Testis (tissue), 2 donors: ENCODE results near the gene PIGL.

Source experiments
- POLR2A ChIP-seq: fragments of 450-650 bp; IDR thresholded peaks from one replicate; pipeline ENCODE4 v1.6.1; 2017; ENCODE audit warnings: antibody characterized with exemption, mild to moderate bottlenecking, moderate library complexity
- TF ChIP-seq, protein P1 (sequence below), 3 experiments: fragments of 450-650 bp in 2 of 3; fragments of 200-600 bp in 1 of 3; sonication (generic) in 1 of 3; IDR thresholded peaks; one replicate each; pipeline ENCODE4 v1.5.1; 2016 to 2019; ENCODE audit warnings: antibody characterized with exemption in 3 of 3, mild to moderate bottlenecking in 2 of 3, moderate library complexity in 1 of 3

DNA sequence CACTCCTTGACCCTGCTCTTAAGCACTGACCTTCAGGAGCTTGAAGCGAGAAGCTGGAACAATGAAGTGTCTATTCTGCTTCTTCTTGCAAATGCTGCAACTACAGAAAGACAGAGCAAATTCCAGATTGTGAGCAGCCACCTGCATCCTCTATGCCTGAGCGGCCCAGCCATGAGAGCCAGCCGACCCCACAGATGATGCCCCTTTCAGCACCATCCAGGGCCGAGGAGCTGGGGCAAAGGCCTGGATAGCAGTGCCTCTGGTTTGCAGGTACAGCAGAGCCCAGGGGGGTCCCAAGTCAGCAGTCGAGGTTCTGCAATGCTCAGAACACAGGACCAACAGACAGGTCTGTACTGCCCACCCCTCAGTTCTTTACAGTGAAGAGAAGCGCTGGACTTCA is 131.6 kb downstream of the PIGL start:
- TF ChIP-seq, protein P1, sequence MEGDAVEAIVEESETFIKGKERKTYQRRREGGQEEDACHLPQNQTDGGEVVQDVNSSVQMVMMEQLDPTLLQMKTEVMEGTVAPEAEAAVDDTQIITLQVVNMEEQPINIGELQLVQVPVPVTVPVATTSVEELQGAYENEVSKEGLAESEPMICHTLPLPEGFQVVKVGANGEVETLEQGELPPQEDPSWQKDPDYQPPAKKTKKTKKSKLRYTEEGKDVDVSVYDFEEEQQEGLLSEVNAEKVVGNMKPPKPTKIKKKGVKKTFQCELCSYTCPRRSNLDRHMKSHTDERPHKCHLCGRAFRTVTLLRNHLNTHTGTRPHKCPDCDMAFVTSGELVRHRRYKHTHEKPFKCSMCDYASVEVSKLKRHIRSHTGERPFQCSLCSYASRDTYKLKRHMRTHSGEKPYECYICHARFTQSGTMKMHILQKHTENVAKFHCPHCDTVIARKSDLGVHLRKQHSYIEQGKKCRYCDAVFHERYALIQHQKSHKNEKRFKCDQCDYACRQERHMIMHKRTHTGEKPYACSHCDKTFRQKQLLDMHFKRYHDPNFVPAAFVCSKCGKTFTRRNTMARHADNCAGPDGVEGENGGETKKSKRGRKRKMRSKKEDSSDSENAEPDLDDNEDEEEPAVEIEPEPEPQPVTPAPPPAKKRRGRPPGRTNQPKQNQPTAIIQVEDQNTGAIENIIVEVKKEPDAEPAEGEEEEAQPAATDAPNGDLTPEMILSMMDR (IDR thresholded peaks at IDR 0.05): no peak
- TF ChIP-seq POLR2A: no peak
